Measurements from ENCODE around the gene STIP1.

GRCh38 chr11:64148917-64149617 lies 36.9 kb upstream of the STIP1 start:
- TF ChIP-seq TAF1 (IDR thresholded peaks at IDR 0.05; ENCODE audit: borderline replicate concordance, low read depth, low read length), result no peak
- no peak for TF ChIP-seq POLR2AphosphoS5 (IDR thresholded peaks at IDR 0.05; ENCODE audit: low read depth, low read length)
- no peak for TF ChIP-seq POLR2A (IDR thresholded peaks at IDR 0.05; ENCODE audit: low read depth, low read length)
